ENCODE results near the gene COX7A2L.

The COX7A2L gene

GRCh38 chr2:42321452-42322064, 39.5 kb downstream of the COX7A2L start:
- TF ChIP-seq CTCF (conservative IDR thresholded peaks at IDR 0.05): no peak

GRCh38 chr2:42319265-42319664, 41.8 kb downstream of the COX7A2L start:
- no peak overlapping the region for H3K27ac ChIP-seq
- no peak for TF ChIP-seq CTCF (conservative IDR thresholded peaks at IDR 0.05)

More at GRCh38 chr2:42321452-42322064, 39.5 kb downstream of the COX7A2L start:
- no peak overlapping the region for H3K27ac ChIP-seq

GRCh38 chr2:42317945-42318344, 43.1 kb downstream of the COX7A2L start:
- no peak overlapping the region for H3K27ac ChIP-seq
- TF ChIP-seq CTCF (conservative IDR thresholded peaks at IDR 0.05): no peak

- H3K27ac ChIP-seq: no peak overlapping the region
- no peak for TF ChIP-seq CTCF (conservative IDR thresholded peaks at IDR 0.05)
Measured at GRCh38 chr2:42317486-42317885, 43.5 kb downstream of the COX7A2L start.

GRCh38 chr2:42316910-42317309, 44.1 kb downstream of the COX7A2L start:
- no peak for TF ChIP-seq CTCF (conservative IDR thresholded peaks at IDR 0.05)
- no peak overlapping the region for H3K27ac ChIP-seq

GRCh38 chr2:42315844-42316470, 45.1 kb downstream of the COX7A2L start:
- TF ChIP-seq CTCF (conservative IDR thresholded peaks at IDR 0.05): no peak
- no peak overlapping the region for H3K27ac ChIP-seq

GRCh38 chr2:42314892-42315468, 46.0 kb downstream of the COX7A2L start:
- no peak for TF ChIP-seq CTCF (conservative IDR thresholded peaks at IDR 0.05)

More at GRCh38 chr2:42314892-42315468, 46.0 kb downstream of the COX7A2L start:
- H3K27ac ChIP-seq: peak overlapping the region; percentile 95; the same call in 1 of the 2 replicates
